ENCODE results near the gene RREB1.
"Not testable (repeated sequence)": the region's sequence is repeated elsewhere in the genome, so short reads cannot be mapped to it uniquely, and the experiment has no call there.

RREB1 gene

DNA sequence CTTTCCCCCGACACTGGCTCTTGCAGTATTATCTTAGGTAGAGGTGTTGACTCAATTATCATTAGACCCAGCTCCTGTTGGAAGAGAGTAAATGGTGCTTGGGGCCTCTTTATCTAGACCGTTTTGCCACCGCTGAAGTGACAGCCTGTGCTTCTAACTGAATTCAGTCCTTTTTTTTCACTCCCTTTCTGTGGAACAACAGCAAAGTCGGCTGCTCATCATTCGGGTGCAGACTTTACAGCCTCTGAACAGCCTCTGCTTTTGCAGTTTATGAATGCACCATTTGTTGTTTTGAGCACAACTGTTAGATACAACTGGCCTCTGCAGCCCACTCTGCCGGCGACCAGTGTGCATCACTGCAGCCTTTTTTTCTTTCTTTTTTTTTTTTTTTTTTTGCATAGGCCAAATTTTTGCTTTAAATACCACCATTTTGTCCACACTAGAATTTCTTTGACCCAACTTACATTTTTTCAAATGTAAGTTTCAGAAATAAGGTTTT lies 35.8 kb downstream of the RREB1 start:
- DNase-seq (ENCODE audit: low read depth in 2 of 2), result no peak

DNA sequence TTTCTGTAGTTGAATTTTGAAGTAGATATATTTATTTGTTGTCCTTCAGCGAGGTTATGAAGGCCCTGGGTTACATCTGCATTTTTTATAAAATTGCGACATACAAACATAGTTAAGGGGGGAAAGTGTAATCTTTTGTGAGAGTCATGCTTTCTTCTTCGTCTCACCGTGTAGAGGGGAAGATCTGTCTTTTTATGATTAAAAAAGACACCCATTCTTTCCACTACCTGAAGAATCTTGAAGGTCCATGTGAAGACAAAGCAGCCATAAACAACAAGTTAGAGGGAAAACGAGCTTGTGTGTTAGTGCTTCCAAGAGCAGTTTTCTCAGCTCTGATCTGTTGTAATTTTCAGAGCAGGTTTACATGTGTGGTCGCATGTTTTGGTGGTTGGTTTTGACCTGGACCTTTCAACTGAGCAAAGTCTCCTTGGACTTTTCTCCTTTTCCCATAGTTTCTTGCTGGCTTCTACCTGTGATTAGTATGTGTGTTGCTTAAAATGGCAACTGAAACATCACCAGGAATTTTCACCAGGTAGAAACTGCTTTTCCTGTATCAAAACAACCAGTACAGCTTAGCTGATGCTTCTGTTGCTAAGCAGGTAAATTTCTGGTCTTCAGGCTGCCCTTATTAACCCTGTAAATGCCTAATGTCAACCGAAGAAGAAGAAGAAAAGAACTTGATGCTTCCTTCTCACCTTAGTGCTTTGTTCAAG lies 37.3 kb downstream of the RREB1 start:
- DNase-seq (ENCODE audit: low read depth in 2 of 2), result no peak

GRCh38 chr6:7145585-7145884 lies 37.8 kb downstream of the RREB1 start:
- no peak for DNase-seq (ENCODE audit: low read depth in 2 of 2)

GRCh38 chr6:7145885-7146828 lies 38.4 kb downstream of the RREB1 start:
- DNase-seq (ENCODE audit: low read depth in 2 of 2), result no peak

DNA sequence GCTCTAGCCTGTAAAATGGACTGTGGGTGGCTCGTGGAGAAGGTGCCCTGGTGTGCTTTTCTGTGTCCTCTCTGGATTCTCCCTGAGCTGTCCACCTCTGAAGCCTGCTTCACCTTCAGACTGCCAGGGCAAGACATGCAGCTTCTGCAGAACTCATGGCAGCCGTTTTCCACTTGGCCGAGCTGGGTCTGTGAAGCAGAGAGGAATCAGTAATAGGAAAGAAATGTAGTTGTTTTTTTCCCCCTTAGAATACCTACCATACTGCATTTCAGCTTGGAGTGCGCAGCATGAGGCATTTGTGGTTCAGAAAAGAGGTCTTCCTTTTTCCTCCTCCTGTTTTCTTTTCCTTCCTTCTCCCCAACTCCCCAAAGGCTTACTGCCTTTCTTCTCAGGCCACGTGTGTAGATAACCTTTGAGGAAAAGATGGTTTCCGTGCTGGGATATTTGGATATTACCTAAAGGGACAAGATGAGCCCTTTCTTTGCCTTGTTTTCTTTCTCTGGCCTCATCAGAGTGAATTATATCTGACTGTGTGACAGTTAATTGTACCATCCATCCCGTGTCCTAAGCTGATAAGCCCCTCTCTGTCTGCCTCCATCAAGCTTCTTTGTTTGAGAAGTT lies 39.4 kb downstream of the RREB1 start:
- DNase-seq (ENCODE audit: low read depth in 2 of 2), result no peak

DNA sequence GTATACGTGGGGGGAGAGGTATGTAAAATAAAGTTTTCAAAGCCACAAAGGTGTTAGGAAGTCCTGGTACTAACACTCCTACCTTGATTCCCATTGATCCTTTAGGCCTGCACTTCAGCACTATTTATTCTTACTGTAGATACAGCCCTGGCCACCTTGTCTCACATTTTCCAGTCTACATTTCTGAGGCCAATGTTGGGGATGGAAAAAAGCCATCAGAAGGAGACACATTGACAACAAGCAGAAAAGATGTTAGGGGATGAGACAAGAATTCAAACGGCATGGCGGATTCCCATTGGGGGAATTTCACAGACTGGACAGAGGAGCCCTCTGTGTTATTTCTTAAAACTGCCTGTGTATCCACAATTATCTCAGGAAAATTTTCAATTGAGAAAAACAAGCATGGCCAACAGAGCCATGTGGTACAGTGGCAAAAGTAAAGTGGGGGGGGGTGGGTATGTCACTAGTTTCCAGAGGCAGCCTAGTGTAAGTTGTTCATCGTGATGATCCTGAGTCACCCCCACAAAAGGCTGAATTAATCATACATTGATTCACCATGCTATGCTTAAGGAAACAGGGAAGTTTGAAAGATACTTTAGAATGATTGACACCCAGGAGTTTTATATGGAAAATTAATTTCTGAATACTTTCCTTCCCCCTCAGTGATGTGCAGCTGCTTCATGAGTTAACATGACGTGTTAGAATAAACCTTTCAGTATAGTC lies 40.5 kb downstream of the RREB1 start:
- DNase-seq (ENCODE audit: low read depth in 2 of 2), result no peak

DNA sequence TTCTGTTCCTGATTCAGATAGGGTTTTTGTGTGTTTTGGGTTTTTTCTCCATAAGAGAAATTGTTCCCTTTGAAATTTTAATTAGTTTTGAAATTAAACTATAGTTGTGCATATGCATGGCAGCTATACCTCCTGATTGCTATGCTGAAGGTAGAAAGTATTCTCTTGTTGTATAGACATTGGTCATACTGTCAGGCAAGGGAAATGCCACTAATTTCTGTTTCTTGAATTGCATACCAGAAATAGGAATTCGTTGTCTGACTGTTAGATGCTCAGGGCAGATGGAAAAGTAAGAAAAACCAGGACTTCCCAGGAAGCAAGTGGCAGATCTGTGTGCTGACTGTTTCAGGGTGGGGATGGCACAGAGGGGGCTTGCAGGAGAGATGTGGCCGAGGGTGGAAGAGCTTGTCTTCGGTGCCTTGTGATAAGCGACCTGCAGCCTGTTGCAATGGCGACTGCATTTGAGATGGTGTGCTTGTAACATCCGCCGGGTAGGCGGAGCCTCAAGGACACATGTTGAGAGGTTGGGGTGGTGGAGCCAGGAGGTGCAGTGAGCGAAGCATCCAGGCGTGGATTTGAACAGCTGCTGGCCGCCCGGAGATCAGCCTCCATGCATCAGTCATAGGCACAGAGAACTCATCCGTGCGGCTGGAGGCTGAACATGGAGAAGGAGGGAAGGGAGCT lies 42.8 kb downstream of the RREB1 start:
- no peak for DNase-seq (ENCODE audit: low read depth in 2 of 2)

GRCh38 chr6:7151381-7151780 lies 43.6 kb downstream of the RREB1 start:
- DNase-seq (ENCODE audit: low read depth in 2 of 2), result no peak

GRCh38 chr6:7152462-7152861 lies 44.7 kb downstream of the RREB1 start:
- no peak for DNase-seq (ENCODE audit: low read depth in 2 of 2)

DNA sequence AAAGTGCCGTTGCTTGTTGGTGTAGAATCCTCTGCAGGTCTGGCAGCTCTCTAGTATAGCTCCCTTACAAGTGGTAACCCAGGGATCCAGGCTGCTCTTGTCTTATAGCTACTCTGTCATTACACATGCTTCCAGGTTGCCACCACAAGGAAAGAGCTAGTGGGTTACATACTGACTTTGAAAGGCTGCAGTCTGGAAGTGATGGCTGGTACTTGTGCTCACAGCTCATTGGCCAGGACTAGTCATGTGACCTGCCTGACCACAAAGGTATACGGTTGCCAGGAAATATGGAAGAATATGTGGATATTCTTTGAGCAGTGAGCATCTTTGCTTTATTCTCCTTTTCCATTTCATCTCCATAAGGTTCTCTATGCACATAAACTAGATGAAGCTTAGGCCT lies 46.0 kb downstream of the RREB1 start:
- no peak for DNase-seq (ENCODE audit: low read depth in 2 of 2)

DNA sequence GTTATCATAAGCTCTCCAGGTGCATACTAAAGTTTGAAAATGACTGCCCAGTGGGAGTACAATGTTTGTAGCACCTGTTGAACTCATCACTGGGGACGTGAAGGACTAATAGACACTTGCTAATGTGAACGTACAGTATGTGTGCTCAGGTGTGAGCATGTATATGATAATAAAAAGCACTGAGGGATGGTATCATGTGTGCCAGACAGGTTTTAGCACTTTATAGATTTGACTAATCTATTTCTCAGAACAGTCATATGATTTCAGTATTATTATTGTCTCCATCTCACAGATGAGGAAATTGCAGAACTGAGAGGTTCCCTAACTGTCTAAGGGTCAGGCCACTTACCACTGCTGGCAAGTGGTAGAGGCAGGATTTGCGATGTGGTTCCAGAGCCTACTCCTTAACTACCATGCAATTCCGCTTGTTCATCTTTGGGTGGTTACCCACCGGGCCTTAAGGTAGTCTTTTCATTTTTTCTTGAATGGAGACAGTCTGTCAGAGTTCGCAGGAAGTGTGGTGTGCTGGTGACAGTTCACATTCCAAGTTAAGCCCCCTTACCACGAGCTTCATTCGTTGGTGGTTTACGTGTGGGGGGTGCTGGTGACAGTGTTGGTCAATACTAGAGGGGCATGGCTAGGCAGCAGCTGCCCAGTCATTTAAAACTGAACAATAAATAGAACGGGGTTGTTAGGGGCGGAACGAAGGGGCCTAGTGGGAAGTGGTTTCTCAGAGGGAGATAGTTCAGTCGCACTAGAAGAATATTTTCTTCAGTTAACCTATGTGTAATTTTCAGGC lies 46.8 kb downstream of the RREB1 start:
- DNase-seq (ENCODE audit: low read depth in 2 of 2), result no peak

- DNase-seq (ENCODE audit: low read depth in 2 of 2), result no peak
These were observed 48.3 kb downstream of the RREB1 start for GRCh38 chr6:7155871-7156579.

DNA sequence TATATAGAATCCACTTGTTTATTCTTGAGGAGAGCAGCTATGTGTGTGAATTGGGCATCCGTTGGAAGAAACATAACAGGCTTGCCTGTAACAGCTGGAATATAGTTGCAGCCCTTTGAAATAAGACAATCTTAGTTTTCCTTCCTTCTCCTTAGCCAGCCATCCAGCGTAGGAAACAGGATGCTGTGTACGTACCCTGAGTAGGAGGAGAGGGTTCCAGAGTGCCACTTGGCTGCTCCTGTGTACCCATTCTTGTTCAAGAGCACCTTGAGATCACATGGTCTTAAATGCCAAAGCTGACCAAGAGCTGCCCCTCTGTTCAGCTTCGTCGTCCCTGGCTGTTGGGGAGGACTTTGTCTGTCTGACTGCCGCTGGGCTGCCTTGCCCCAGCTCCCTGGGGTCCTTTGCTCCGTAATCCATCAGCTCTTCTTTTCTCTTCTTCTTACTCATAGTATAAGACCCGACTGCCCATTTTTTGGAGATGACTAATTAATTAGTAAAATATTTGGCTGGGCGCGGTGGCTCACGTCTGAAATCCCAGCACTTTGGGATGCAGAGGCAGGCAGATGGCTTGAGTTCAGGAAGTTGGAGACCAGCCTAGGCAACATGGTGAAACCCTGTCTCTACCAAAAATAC lies 49.0 kb downstream of the RREB1 start:
- no peak for DNase-seq (ENCODE audit: low read depth in 2 of 2)

- not testable (repeated sequence) for DNase-seq (ENCODE audit: low read depth in 2 of 2)
These were observed 49.5 kb downstream of the RREB1 start for GRCh38 chr6:7157307-7157706.

GRCh38 chr6:7157752-7158616 lies 50.2 kb downstream of the RREB1 start:
- DNase-seq (ENCODE audit: low read depth in 2 of 2), result no peak

DNA sequence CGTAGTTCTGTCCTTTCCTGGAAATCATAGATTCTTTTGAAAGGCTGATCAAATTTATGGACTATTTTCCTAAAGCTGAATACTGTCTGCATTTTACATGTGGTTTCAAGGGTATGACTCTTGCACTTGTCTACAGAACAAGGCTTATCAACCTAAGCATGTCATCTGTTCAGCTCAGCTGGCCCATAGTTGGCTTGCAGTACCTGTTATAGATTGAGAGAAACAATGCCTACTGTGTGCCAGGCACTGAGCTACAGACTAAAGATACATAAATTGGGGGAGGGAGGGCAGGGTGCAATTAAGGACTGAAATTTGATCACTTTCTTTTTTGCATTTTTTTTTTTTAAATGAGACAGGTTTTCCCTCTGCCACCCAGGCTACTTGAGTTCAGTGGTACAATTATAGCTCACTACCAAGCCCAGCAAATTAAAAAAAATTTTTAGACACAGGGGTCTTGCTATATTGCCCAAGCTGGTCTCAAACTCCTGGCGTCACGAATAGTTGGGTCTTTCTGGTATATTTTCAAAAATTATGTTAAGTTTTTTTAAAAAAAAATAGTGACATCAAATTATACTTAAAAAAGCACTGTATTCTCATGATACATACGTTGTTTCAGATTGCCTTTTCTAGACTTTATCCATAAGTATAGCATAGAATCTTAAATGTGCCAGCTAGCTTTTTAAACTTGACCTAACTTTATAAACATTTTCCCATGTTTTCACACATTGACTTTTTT lies 52.2 kb downstream of the RREB1 start:
- DNase-seq (ENCODE audit: low read depth in 2 of 2), result no peak

DNA sequence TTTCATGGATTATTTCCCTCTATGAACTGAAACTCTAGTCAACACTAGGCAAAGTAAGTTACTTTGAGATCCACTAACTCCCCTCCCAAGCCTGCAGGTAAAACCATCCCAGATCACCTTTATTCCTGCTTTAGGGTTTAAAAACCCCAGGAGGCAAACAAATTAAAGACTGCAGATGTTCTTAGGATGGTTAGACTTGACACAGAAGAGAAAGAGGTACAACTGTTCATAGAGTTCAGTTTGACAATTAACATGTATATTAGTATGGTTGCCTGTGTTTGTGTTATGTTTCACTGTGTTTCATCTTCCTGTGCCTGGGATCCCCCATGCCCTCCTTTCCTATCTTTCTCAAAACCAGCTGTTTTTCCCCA lies 53.5 kb downstream of the RREB1 start:
- no peak for DNase-seq (ENCODE audit: low read depth in 2 of 2)

DNA sequence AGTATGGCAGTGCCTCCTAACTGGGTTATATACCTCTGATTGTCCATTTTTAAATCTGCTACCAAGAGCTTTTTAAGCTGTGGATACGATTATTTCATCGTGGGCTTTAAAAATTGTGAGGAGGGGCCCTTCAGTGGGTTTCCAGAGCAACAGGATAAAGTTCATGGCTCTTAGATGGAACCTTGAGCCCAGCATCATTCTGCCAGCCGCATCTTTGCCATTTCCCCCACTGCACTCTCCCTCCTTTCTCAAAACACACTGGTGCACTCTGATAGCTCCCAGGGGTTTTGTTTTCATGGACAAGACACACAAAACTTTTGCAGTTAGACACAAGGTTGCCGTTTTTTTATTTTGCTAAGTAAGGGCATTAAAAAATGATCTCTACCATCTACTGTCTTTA lies 54.1 kb downstream of the RREB1 start:
- no peak for DNase-seq (ENCODE audit: low read depth in 2 of 2)
